ENCODE data around the gene TPK1.
"Not testable (repeated sequence)": the region's sequence is repeated elsewhere in the genome, so short reads cannot be mapped to it uniquely, and the experiment has no call there.

The TPK1 gene

GRCh38 chr7:144728551-144728950 is 107.3 kb downstream of the TPK1 start:
- Histone ChIP-seq H3K36me3 (ENCODE audit: control insufficient read depth in 2 of 2, insufficient read depth in 2 of 2, low read length in 2 of 2) (no peaks in the 10 kb centered on the region), H3K27me3 (ENCODE audit: control insufficient read depth in 1 of 2, insufficient read depth in 2 of 2, low read length in 2 of 2) (no peaks in the 10 kb centered on the region), H3K4me3 (ENCODE audit: low read length in 2 of 2) (no peak overlapping the region), H3K9me3 (ENCODE audit: control insufficient read depth in 2 of 2, low read length in 2 of 2) (no peaks in the 10 kb centered on the region), H3K27ac (ENCODE audit: low read length) (no peak overlapping the region), H3K9ac (ENCODE audit: low read length in 2 of 2) (no peak overlapping the region), H3K4me1 (ENCODE audit: control insufficient read depth, insufficient read depth, low read length) (no peaks in the 10 kb centered on the region)

- H3K36me3 ChIP-seq (ENCODE audit: control insufficient read depth in 2 of 2, insufficient read depth in 2 of 2, low read length in 2 of 2); H3K9ac ChIP-seq (ENCODE audit: low read length in 2 of 2): not testable (repeated sequence)
These were observed 109.0 kb downstream of the TPK1 start for GRCh38 chr7:144726840-144727239.

GRCh38 chr7:144725070-144725469 is 110.8 kb downstream of the TPK1 start:
- H3K27me3 ChIP-seq (ENCODE audit: control insufficient read depth in 1 of 2, insufficient read depth in 2 of 2, low read length in 2 of 2), result no peaks in the 10 kb centered on the region
- H3K4me3 ChIP-seq (ENCODE audit: low read length in 2 of 2), result no peak overlapping the region
- no peaks in the 10 kb centered on the region for H3K9me3 ChIP-seq (ENCODE audit: control insufficient read depth in 2 of 2, low read length in 2 of 2)
- no peak overlapping the region for H3K27ac ChIP-seq (ENCODE audit: low read length)
- no peaks in the 10 kb centered on the region for H3K4me1 ChIP-seq (ENCODE audit: control insufficient read depth, insufficient read depth, low read length)
- H3K9ac ChIP-seq (ENCODE audit: low read length in 2 of 2), result no peak overlapping the region
- no peaks in the 10 kb centered on the region for H3K36me3 ChIP-seq (ENCODE audit: control insufficient read depth in 2 of 2, insufficient read depth in 2 of 2, low read length in 2 of 2)

More at GRCh38 chr7:144726840-144727239, 109.0 kb downstream of the TPK1 start:
- not testable (repeated sequence) for H3K27me3 ChIP-seq (ENCODE audit: control insufficient read depth in 1 of 2, insufficient read depth in 2 of 2, low read length in 2 of 2); H3K9me3 ChIP-seq (ENCODE audit: control insufficient read depth in 2 of 2, low read length in 2 of 2); H3K27ac ChIP-seq (ENCODE audit: low read length); H3K4me1 ChIP-seq (ENCODE audit: control insufficient read depth, insufficient read depth, low read length); H3K4me3 ChIP-seq (ENCODE audit: low read length in 2 of 2)

- Histone ChIP-seq H3K9me3 (ENCODE audit: control insufficient read depth in 2 of 2, low read length in 2 of 2) (no peaks in the 10 kb centered on the region), H3K9ac (ENCODE audit: low read length in 2 of 2) (no peak overlapping the region), H3K27ac (ENCODE audit: low read length) (no peak overlapping the region), H3K4me1 (ENCODE audit: control insufficient read depth, insufficient read depth, low read length) (no peaks in the 10 kb centered on the region), H3K27me3 (ENCODE audit: control insufficient read depth in 1 of 2, insufficient read depth in 2 of 2, low read length in 2 of 2) (no peaks in the 10 kb centered on the region), H3K36me3 (ENCODE audit: control insufficient read depth in 2 of 2, insufficient read depth in 2 of 2, low read length in 2 of 2) (no peaks in the 10 kb centered on the region), H3K4me3 (ENCODE audit: low read length in 2 of 2) (no peak overlapping the region)
These were observed 112.6 kb downstream of the TPK1 start for GRCh38 chr7:144723301-144723700.

- H3K27me3 ChIP-seq (ENCODE audit: control insufficient read depth in 1 of 2, insufficient read depth in 2 of 2, low read length in 2 of 2), result no peaks in the 10 kb centered on the region
- no peaks in the 10 kb centered on the region for H3K9me3 ChIP-seq (ENCODE audit: control insufficient read depth in 2 of 2, low read length in 2 of 2)
- H3K36me3 ChIP-seq (ENCODE audit: control insufficient read depth in 2 of 2, insufficient read depth in 2 of 2, low read length in 2 of 2), result no peaks in the 10 kb centered on the region
- no peak overlapping the region for H3K9ac ChIP-seq (ENCODE audit: low read length in 2 of 2)
- no peak overlapping the region for H3K27ac ChIP-seq (ENCODE audit: low read length)
- peaks cover 8% of the 10 kb centered on the region for H3K4me1 ChIP-seq (ENCODE audit: control insufficient read depth, insufficient read depth, low read length)
- H3K4me3 ChIP-seq (ENCODE audit: low read length in 2 of 2), result no peak overlapping the region
These were observed 115.1 kb downstream of the TPK1 start for GRCh38 chr7:144720710-144721109.

GRCh38 chr7:144720149-144720548 is 115.7 kb downstream of the TPK1 start:
- Histone ChIP-seq H3K9ac (ENCODE audit: low read length in 2 of 2) (no peak overlapping the region), H3K36me3 (ENCODE audit: control insufficient read depth in 2 of 2, insufficient read depth in 2 of 2, low read length in 2 of 2) (no peaks in the 10 kb centered on the region), H3K27ac (ENCODE audit: low read length) (no peak overlapping the region), H3K9me3 (ENCODE audit: control insufficient read depth in 2 of 2, low read length in 2 of 2) (no peaks in the 10 kb centered on the region), H3K4me1 (ENCODE audit: control insufficient read depth, insufficient read depth, low read length) (peaks cover 8% of the 10 kb centered on the region), H3K27me3 (ENCODE audit: control insufficient read depth in 1 of 2, insufficient read depth in 2 of 2, low read length in 2 of 2) (no peaks in the 10 kb centered on the region), H3K4me3 (ENCODE audit: low read length in 2 of 2) (no peak overlapping the region)

- Histone ChIP-seq H3K27ac (ENCODE audit: low read length) (no peak overlapping the region), H3K4me1 (ENCODE audit: control insufficient read depth, insufficient read depth, low read length) (peaks cover 8% of the 10 kb centered on the region), H3K4me3 (ENCODE audit: low read length in 2 of 2) (no peak overlapping the region), H3K9ac (ENCODE audit: low read length in 2 of 2) (no peak overlapping the region), H3K27me3 (ENCODE audit: control insufficient read depth in 1 of 2, insufficient read depth in 2 of 2, low read length in 2 of 2) (no peaks in the 10 kb centered on the region), H3K9me3 (ENCODE audit: control insufficient read depth in 2 of 2, low read length in 2 of 2) (no peaks in the 10 kb centered on the region), H3K36me3 (ENCODE audit: control insufficient read depth in 2 of 2, insufficient read depth in 2 of 2, low read length in 2 of 2) (no peaks in the 10 kb centered on the region)
These were observed 118.1 kb downstream of the TPK1 start for GRCh38 chr7:144717720-144718119.

- Histone ChIP-seq H3K27me3 (ENCODE audit: control insufficient read depth in 1 of 2, insufficient read depth in 2 of 2, low read length in 2 of 2) (no peaks in the 10 kb centered on the region), H3K4me3 (ENCODE audit: low read length in 2 of 2) (no peak overlapping the region), H3K9ac (ENCODE audit: low read length in 2 of 2) (no peak overlapping the region), H3K27ac (ENCODE audit: low read length) (no peak overlapping the region), H3K9me3 (ENCODE audit: control insufficient read depth in 2 of 2, low read length in 2 of 2) (no peaks in the 10 kb centered on the region), H3K4me1 (ENCODE audit: control insufficient read depth, insufficient read depth, low read length) (peaks cover 8% of the 10 kb centered on the region), H3K36me3 (ENCODE audit: control insufficient read depth in 2 of 2, insufficient read depth in 2 of 2, low read length in 2 of 2) (no peaks in the 10 kb centered on the region)
These were observed 122.0 kb downstream of the TPK1 start for GRCh38 chr7:144713850-144714249.

- no peak overlapping the region for H3K4me3 ChIP-seq (ENCODE audit: low read length in 2 of 2)
- no peaks in the 10 kb centered on the region for H3K4me1 ChIP-seq (ENCODE audit: control insufficient read depth, insufficient read depth, low read length)
- no peaks in the 10 kb centered on the region for H3K36me3 ChIP-seq (ENCODE audit: control insufficient read depth in 2 of 2, insufficient read depth in 2 of 2, low read length in 2 of 2)
- H3K27me3 ChIP-seq (ENCODE audit: control insufficient read depth in 1 of 2, insufficient read depth in 2 of 2, low read length in 2 of 2), result no peaks in the 10 kb centered on the region
- H3K9me3 ChIP-seq (ENCODE audit: control insufficient read depth in 2 of 2, low read length in 2 of 2), result no peaks in the 10 kb centered on the region
- no peak overlapping the region for H3K9ac ChIP-seq (ENCODE audit: low read length in 2 of 2)
- no peak overlapping the region for H3K27ac ChIP-seq (ENCODE audit: low read length)
These were observed 125.1 kb downstream of the TPK1 start for GRCh38 chr7:144710791-144711190.

GRCh38 chr7:144709066-144709465 is 126.8 kb downstream of the TPK1 start:
- H3K27me3 ChIP-seq (ENCODE audit: control insufficient read depth in 1 of 2, insufficient read depth in 2 of 2, low read length in 2 of 2), result no peaks in the 10 kb centered on the region
- no peaks in the 10 kb centered on the region for H3K4me1 ChIP-seq (ENCODE audit: control insufficient read depth, insufficient read depth, low read length)
- H3K9ac ChIP-seq (ENCODE audit: low read length in 2 of 2), result no peak overlapping the region
- H3K9me3 ChIP-seq (ENCODE audit: control insufficient read depth in 2 of 2, low read length in 2 of 2), result no peaks in the 10 kb centered on the region
- H3K27ac ChIP-seq (ENCODE audit: low read length), result no peak overlapping the region
- no peak overlapping the region for H3K4me3 ChIP-seq (ENCODE audit: low read length in 2 of 2)
- H3K36me3 ChIP-seq (ENCODE audit: control insufficient read depth in 2 of 2, insufficient read depth in 2 of 2, low read length in 2 of 2), result no peaks in the 10 kb centered on the region

- Histone ChIP-seq H3K9me3 (ENCODE audit: control insufficient read depth in 2 of 2, low read length in 2 of 2) (no peaks in the 10 kb centered on the region), H3K4me3 (ENCODE audit: low read length in 2 of 2) (no peak overlapping the region), H3K4me1 (ENCODE audit: control insufficient read depth, insufficient read depth, low read length) (no peaks in the 10 kb centered on the region), H3K9ac (ENCODE audit: low read length in 2 of 2) (no peak overlapping the region), H3K36me3 (ENCODE audit: control insufficient read depth in 2 of 2, insufficient read depth in 2 of 2, low read length in 2 of 2) (no peaks in the 10 kb centered on the region), H3K27me3 (ENCODE audit: control insufficient read depth in 1 of 2, insufficient read depth in 2 of 2, low read length in 2 of 2) (no peaks in the 10 kb centered on the region), H3K27ac (ENCODE audit: low read length) (no peak overlapping the region)
These were observed 144.6 kb downstream of the TPK1 start for GRCh38 chr7:144691240-144691639.

Data from stomach smooth muscle (tissue), 2 donors.